Neuronal stem cell (in vitro differentiated cells): ENCODE data around the gene ISCU.
A peak's percentile ranks its signal among the peaks of the same experiment; 100 is the strongest.
"Not testable (repeated sequence)": the region's sequence is repeated elsewhere in the genome, so short reads cannot be mapped to it uniquely, and the experiment has no call there.

ENCODE experiments used
- DNase-seq: peaks from one replicate; pipeline ENCODE4 v3.0.0-alpha.2; 2013; ENCODE audit warnings: low spot score
- H2AFZ ChIP-seq: one replicate; pipeline ENCODE4 v1.6.1; 2013; ENCODE audit warnings: mild to moderate bottlenecking, low read length, inconsistent platforms
- H2AK5ac ChIP-seq: 2 replicates; pipeline ENCODE4 v1.6.1; 2013; ENCODE audit warnings: low read depth, mild to moderate bottlenecking, inconsistent platforms, low read length, moderate library complexity, mixed read lengths
- H2BK120ac ChIP-seq: 2 replicates; pipeline ENCODE4 v1.6.1; 2013; ENCODE audit warnings: low read depth, mild to moderate bottlenecking, inconsistent platforms, low read length, moderate library complexity, mixed read lengths
- H2BK12ac ChIP-seq: one replicate; pipeline ENCODE4 v1.6.1; 2013; ENCODE audit warnings: low read length, inconsistent platforms
- H2BK15ac ChIP-seq: 2 replicates; pipeline ENCODE4 v1.6.1; 2013; ENCODE audit warnings: mild to moderate bottlenecking, low read length, inconsistent platforms, mixed read lengths
- H2BK5ac ChIP-seq: one replicate; pipeline ENCODE4 v1.6.1; 2013; ENCODE audit warnings: inconsistent platforms, mild to moderate bottlenecking, low read length, moderate library complexity
- H3K14ac ChIP-seq: one replicate; pipeline ENCODE4 v1.6.1; 2013; ENCODE audit warnings: low read length, inconsistent platforms
- H3K18ac ChIP-seq: 2 replicates; pipeline ENCODE4 v1.6.1; 2013; ENCODE audit warnings: low read length, inconsistent platforms
- H3K23ac ChIP-seq: 2 replicates; pipeline ENCODE4 v1.6.1; 2013; ENCODE audit warnings: low read depth, mild to moderate bottlenecking, mixed read lengths, low read length, inconsistent platforms; ENCODE audit not compliant: poor library complexity
- H3K27ac ChIP-seq: replicated peaks from 3 replicates; pipeline ENCODE4 v1.5.1; 2013; ENCODE audit warnings: low read length, inconsistent platforms
- H3K27me3 ChIP-seq, 3 experiments: 2 replicates each; pipeline ENCODE4 v1.6.1; 2013; ENCODE audit warnings: low read length in 3 of 3, mild to moderate bottlenecking in 2 of 3, inconsistent platforms in 1 of 3, low read depth in 1 of 3, mixed read lengths in 1 of 3, moderate library complexity in 1 of 3; ENCODE audit not compliant: control insufficient read depth in 3 of 3, insufficient read depth in 3 of 3
- H3K36me3 ChIP-seq, 2 donors: replicated peaks in 1 of 2; 2 replicates each; pipeline ENCODE4 v1.6.1; 2013; ENCODE audit warnings: low read length in 2 of 2; ENCODE audit not compliant: control insufficient read depth in 2 of 2, insufficient read depth in 2 of 2
- H3K4ac ChIP-seq: 2 replicates; pipeline ENCODE4 v1.6.1; 2013; ENCODE audit warnings: inconsistent platforms, mild to moderate bottlenecking, low read length, moderate library complexity
- H3K4me1 ChIP-seq, 2 donors: 1 replicate in 1 of 2; 2 replicates in 1 of 2; pipeline ENCODE4 v1.6.1; 2013; ENCODE audit warnings: low read length in 2 of 2, low read depth in 1 of 2; ENCODE audit not compliant: control insufficient read depth in 2 of 2, insufficient read depth in 1 of 2
- H3K4me2 ChIP-seq: one replicate; pipeline ENCODE4 v1.6.1; 2013; ENCODE audit warnings: mild to moderate bottlenecking, low read length, inconsistent platforms; ENCODE audit not compliant: insufficient read depth, poor library complexity, severe bottlenecking
- H3K4me3 ChIP-seq, 2 donors: 2 replicates each; pipeline ENCODE4 v1.5.1; 2013; ENCODE audit warnings: low read length in 2 of 2, mild to moderate bottlenecking in 2 of 2, inconsistent platforms in 1 of 2, moderate library complexity in 1 of 2
- H3K79me1 ChIP-seq: one replicate; pipeline ENCODE4 v1.6.1; 2013; ENCODE audit warnings: low read depth, mild to moderate bottlenecking, inconsistent platforms, low read length, moderate library complexity
- H3K9ac ChIP-seq: one replicate; pipeline ENCODE4 v1.6.1; 2013; ENCODE audit warnings: mild to moderate bottlenecking, low read depth, low read length, inconsistent platforms; ENCODE audit not compliant: poor library complexity
- H3K9me3 ChIP-seq, 2 donors: replicated peaks in 1 of 2; 2 replicates each; pipeline versions ENCODE3 to v1.6.1; 2013; ENCODE audit warnings: low read length in 2 of 2, mild to moderate bottlenecking in 2 of 2, inconsistent platforms in 1 of 2, low read depth in 1 of 2, mixed read lengths in 1 of 2, moderate library complexity in 1 of 2; ENCODE audit not compliant: control insufficient read depth in 2 of 2, insufficient read depth in 1 of 2
- H4K8ac ChIP-seq: one replicate; pipeline ENCODE4 v1.6.1; 2013; ENCODE audit warnings: low read depth, mild to moderate bottlenecking, inconsistent platforms, low read length, moderate library complexity
- H4K91ac ChIP-seq: one replicate; pipeline ENCODE4 v1.6.1; 2013; ENCODE audit warnings: low read length, low read depth, mild to moderate bottlenecking, inconsistent platforms; ENCODE audit not compliant: poor library complexity
- WGBS, 2 donors: extraction: QIAGEN DNeasy Blood & Tissue Kit; methylation state at CpG; one replicate each; pipeline ENCODE4 v1.1.7; 2013; ENCODE audit warnings: missing lambda C conversion rate in 2 of 2, mixed read lengths in 1 of 2; ENCODE audit not compliant: insufficient read length in 2 of 2, insufficient replicate concordance in 1 of 2; ENCODE audit errors: extremely low coverage in 2 of 2; 5-methylcytosine and 5-hydroxymethylcytosine counted together

Gene ISCU

DNA sequence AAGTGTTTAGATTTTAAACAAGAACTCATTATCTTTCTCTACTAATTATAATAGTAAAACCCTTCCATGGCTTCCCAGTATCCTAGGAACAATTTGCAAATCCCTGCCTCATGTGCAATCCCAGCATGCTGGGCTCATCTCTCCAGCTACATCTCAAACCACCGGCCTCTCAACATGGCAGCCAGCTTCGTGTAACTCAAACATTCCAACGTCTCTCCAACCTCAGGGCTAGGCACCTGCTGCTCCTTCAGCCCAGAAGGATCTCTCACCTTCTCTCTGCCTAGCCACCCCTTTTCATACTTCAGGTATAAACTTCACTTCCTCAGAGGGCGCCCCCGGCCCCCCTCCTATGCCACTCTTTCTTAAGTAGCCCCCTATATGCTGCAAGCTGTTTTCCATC lies 8.6 kb upstream of the ISCU start:
- Histone ChIP-seq H2AK5ac (no peak overlapping the region), H3K4ac (no peak overlapping the region), H3K18ac (no peak overlapping the region), H3K23ac (no peak overlapping the region), H4K8ac (no peak overlapping the region), H4K91ac (no peak overlapping the region), H3K9ac (no peak overlapping the region), H2BK15ac (no peak overlapping the region), H3K4me1 (peaks cover 0 to 3% of the 10 kb centered on the region in 2 donors), H3K4me3 (no peak overlapping the region), H3K14ac (no peak overlapping the region), H3K36me3 (peaks cover 7 to 60% of the 10 kb centered on the region in 2 donors), H3K27me3 (no peaks in the 10 kb centered on the region), H2AFZ (no peak overlapping the region), H2BK12ac (no peak overlapping the region), H2BK120ac (no peak overlapping the region), H3K27ac (no peak overlapping the region), H3K9me3 (no peaks in the 10 kb centered on the region), H2BK5ac (no peak overlapping the region), H3K4me2 (no peak overlapping the region), H3K79me1 (peaks cover 4% of the 10 kb centered on the region)
- no CpG with 5 or more reads among the region's 5 CpGs for WGBS, 2 donors
- no peak for DNase-seq

DNA sequence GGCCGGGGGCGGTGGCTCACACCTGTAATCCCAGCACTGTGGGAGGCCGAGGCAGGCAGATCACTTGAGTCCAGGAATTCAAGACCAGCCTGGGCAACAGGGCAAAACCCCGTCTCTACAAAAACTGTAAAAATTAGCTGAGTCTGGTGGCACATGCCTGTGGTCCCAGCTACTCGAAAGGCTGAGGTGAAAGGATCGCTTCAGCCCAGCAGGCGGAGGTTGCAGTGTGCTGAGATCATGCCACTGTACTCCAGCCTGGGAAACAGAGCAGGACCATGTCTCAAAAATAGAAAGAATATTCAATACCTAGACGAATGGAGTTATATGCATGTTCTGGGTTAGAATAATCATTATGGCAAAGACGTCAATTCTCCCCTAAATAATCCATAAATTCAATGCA lies 7.0 kb upstream of the ISCU start:
- H3K18ac ChIP-seq, H4K91ac ChIP-seq, H3K4ac ChIP-seq, H3K79me1 ChIP-seq, H3K4me1 ChIP-seq, H2BK120ac ChIP-seq, H3K9me3 ChIP-seq, H3K14ac ChIP-seq, H2BK15ac ChIP-seq, H2AFZ ChIP-seq, H2BK12ac ChIP-seq, H4K8ac ChIP-seq, DNase-seq, H3K9ac ChIP-seq, H2AK5ac ChIP-seq, H3K4me2 ChIP-seq, H3K27ac ChIP-seq, H3K27me3 ChIP-seq, H3K4me3 ChIP-seq, H3K23ac ChIP-seq, H2BK5ac ChIP-seq: not testable (repeated sequence)
- peaks cover 5 to 59% of the 10 kb centered on the region in 2 donors for H3K36me3 ChIP-seq
- WGBS, 2 donors, result no CpG with 5 or more reads among the region's 9 CpGs

GRCh38 chr12:108559007-108559655 lies 3.3 kb upstream of the ISCU start:
- peak overlapping the region in 1 of 2 donors; percentile 98 for H3K4me3 ChIP-seq
- no peak overlapping the region for H3K27ac ChIP-seq
- no peak overlapping the region for H3K18ac ChIP-seq
- H3K79me1 ChIP-seq, result peaks cover 12% of the 10 kb centered on the region
- no peak overlapping the region for H2AK5ac ChIP-seq
- H3K9me3 ChIP-seq, result no peaks in the 10 kb centered on the region
- no peak overlapping the region for H3K9ac ChIP-seq
- no peak overlapping the region for H3K4me2 ChIP-seq
- no peak overlapping the region for H4K91ac ChIP-seq
- H2BK120ac ChIP-seq, result no peak overlapping the region
- peaks cover 6 to 7% of the 10 kb centered on the region in 2 donors for H3K4me1 ChIP-seq
- H2BK5ac ChIP-seq, result no peak overlapping the region
- no CpG with 5 or more reads among the region's 14 CpGs for WGBS, 2 donors
- H3K4ac ChIP-seq, result no peak overlapping the region
- no peak overlapping the region for H2AFZ ChIP-seq
- DNase-seq, result no peak
- no peak overlapping the region for H3K23ac ChIP-seq
- H2BK12ac ChIP-seq, result no peak overlapping the region
- no peaks in the 10 kb centered on the region for H3K27me3 ChIP-seq
- H3K36me3 ChIP-seq, result peaks cover 7 to 50% of the 10 kb centered on the region in 2 donors
- H3K14ac ChIP-seq, result no peak overlapping the region
- H4K8ac ChIP-seq, result no peak overlapping the region
- no peak overlapping the region for H2BK15ac ChIP-seq

DNA sequence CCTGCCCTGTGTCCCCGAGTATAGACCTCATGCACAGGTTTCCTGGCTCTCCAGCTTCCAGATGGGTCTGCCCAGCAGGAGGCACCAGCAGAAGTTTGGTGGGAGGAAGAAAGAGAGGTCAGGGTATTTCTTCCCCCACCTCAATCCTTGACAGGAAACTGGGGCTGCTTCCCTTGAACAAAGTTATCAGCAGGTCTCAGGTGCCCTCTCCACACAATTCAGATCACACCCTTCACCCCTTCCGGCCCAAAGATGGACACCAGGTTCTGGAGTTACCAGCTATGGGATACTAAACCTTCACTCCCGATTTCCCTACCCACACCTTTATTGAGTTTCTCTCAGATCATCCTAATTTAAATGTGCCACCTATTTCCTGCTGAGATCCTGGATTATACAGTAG lies 2.6 kb upstream of the ISCU start:
- Histone ChIP-seq H3K4ac (no peak overlapping the region), H3K23ac (no peak overlapping the region), H3K27me3 (no peaks in the 10 kb centered on the region), H3K36me3 (peaks cover 12 to 53% of the 10 kb centered on the region in 2 donors), H4K91ac (no peak overlapping the region), H3K9ac (no peak overlapping the region), H2BK120ac (no peak overlapping the region), H3K4me3 (peak overlapping the region in 1 of 2 donors; percentile 98), H3K4me1 (peaks cover 6 to 7% of the 10 kb centered on the region in 2 donors), H3K18ac (no peak overlapping the region), H3K14ac (no peak overlapping the region), H2AFZ (no peak overlapping the region), H2AK5ac (no peak overlapping the region), H3K4me2 (peak overlapping the region; percentile 80), H3K9me3 (no peaks in the 10 kb centered on the region), H3K27ac (no peak overlapping the region), H4K8ac (no peak overlapping the region), H2BK15ac (no peak overlapping the region), H2BK12ac (no peak overlapping the region), H3K79me1 (peaks cover 12% of the 10 kb centered on the region), H2BK5ac (no peak overlapping the region)
- WGBS, 2 donors, result no CpG with 5 or more reads among the region's 3 CpGs
- DNase-seq, result no peak
